Smooth muscle cell (in vitro differentiated cells): ENCODE results near the gene RAB40C. TPM values are rescaled to one million over a fixed set of nuclear protein-coding genes. Genes with fewer than 3 reads are reported as not detected.

ENCODE experiments used
- DNase-seq: peaks from one replicate; lab custom pipeline; 2025; ENCODE audit not compliant: unreplicated experiment; lab: John Stamatoyannopoulos, UW
- H2AFZ ChIP-seq: fragments of 200-600 bp; sonication (generic); 2 replicates; pipeline ENCODE4 v1.6.0; 2016; ENCODE audit warnings: antibody characterized with exemption, low read depth, mild to moderate bottlenecking
- H3F3A ChIP-seq: fragments of 200-600 bp; sonication (generic); 2 replicates; pipeline ENCODE4 v1.6.0; 2017; ENCODE audit warnings: antibody characterized with exemption, low read depth
- H3K27ac ChIP-seq: fragments of 200-600 bp; sonication (generic); 2 replicates; pipeline ENCODE4 v1.5.1; 2016; ENCODE audit warnings: low read depth, mild to moderate bottlenecking
- H3K27me3 ChIP-seq: fragments of 200-600 bp; sonication (generic); 2 replicates; pipeline ENCODE4 v1.6.1; 2016; ENCODE audit warnings: low read depth, mild to moderate bottlenecking
- H3K36me3 ChIP-seq: fragments of 200-600 bp; sonication (generic); 2 replicates; pipeline ENCODE4 v1.5.1; 2016; ENCODE audit warnings: low read depth
- H3K4me1 ChIP-seq: fragments of 200-600 bp; sonication (generic); 2 replicates; pipeline ENCODE4 v1.5.1; 2016; ENCODE audit warnings: low read depth
- H3K4me2 ChIP-seq: fragments of 200-600 bp; sonication (generic); 2 replicates; pipeline ENCODE4 v1.6.0; 2016; ENCODE audit warnings: mild to moderate bottlenecking
- H3K4me3 ChIP-seq: fragments of 200-600 bp; sonication (generic); 2 replicates; pipeline ENCODE4 v1.5.1; 2016; ENCODE audit warnings: mild to moderate bottlenecking
- H3K79me2 ChIP-seq: fragments of 200-600 bp; sonication (generic); 2 replicates; pipeline ENCODE4 v1.6.0; 2016; ENCODE audit warnings: low read depth, mild to moderate bottlenecking
- H3K9ac ChIP-seq: fragments of 200-600 bp; sonication (generic); 2 replicates; pipeline ENCODE4 v1.6.0; 2016; ENCODE audit warnings: low read depth
- H3K9me3 ChIP-seq: fragments of 200-600 bp; sonication (generic); replicated peaks from 2 replicates; pipeline ENCODE4 v1.5.1; 2016; ENCODE audit warnings: low read depth
- H4K20me1 ChIP-seq: fragments of 200-600 bp; sonication (generic); 2 replicates; pipeline ENCODE4 v1.6.0; 2016; ENCODE audit warnings: low read depth
- CTCF ChIP-seq: fragments of 200-600 bp; sonication (generic); IDR thresholded peaks from 2 replicates; pipeline ENCODE4 v1.5.1; 2017; ENCODE audit warnings: borderline replicate concordance, mild to moderate bottlenecking, antibody characterized with exemption; ENCODE audit not compliant: insufficient read depth, poor library complexity, severe bottlenecking
- WGBS: methylation state at CpG from one replicate; pipeline ENCODE4 v1.1.7; 2016; ENCODE audit warnings: low lambda C conversion rate; 5-methylcytosine and 5-hydroxymethylcytosine counted together
- polyA plus RNA-seq: library from polyadenylated mRNA; unstranded; fragments of >200 nt; fragmentation: Nextera tagmentation; extraction: Ambion mirVana; gene quantifications from 2 replicates; pipeline ENCODE4 v1.2.1, GENCODE V29; 2016
- total RNA-seq: library from RNA; depleted of rRNA; stranded (reverse); fragments of >200 nt; gene quantifications from 2 replicates; pipeline ENCODE4 v1.2.3, GENCODE V29; 2014

Gene RAB40C
- total and polyA plus RNA-seq, 2 experiments from 2014 or later: 21.2 to 28.3 TPM

- no peak for TF ChIP-seq CTCF
- Histone ChIP-seq H3K9me3 (no peaks in the 10 kb centered on the region), H3K27ac (no peak overlapping the region), H2AFZ (no peak overlapping the region), H3K36me3 (no peaks in the 10 kb centered on the region), H3K27me3 (no peaks in the 10 kb centered on the region), H3K4me3 (no peak overlapping the region), H3K4me2 (no peak overlapping the region), H3F3A (no peaks in the 10 kb centered on the region), H3K79me2 (peaks cover 3% of the 10 kb centered on the region), H3K4me1 (peaks cover 6% of the 10 kb centered on the region), H3K9ac (no peak overlapping the region), H4K20me1 (peaks cover 73% of the 10 kb centered on the region)
- DNase-seq: no peak
- WGBS: 94% methylated on average over 16 of the region's 16 CpGs
Measured at GRCh38 chr16:617855-618254, 28.0 kb downstream of the RAB40C start.

DNA sequence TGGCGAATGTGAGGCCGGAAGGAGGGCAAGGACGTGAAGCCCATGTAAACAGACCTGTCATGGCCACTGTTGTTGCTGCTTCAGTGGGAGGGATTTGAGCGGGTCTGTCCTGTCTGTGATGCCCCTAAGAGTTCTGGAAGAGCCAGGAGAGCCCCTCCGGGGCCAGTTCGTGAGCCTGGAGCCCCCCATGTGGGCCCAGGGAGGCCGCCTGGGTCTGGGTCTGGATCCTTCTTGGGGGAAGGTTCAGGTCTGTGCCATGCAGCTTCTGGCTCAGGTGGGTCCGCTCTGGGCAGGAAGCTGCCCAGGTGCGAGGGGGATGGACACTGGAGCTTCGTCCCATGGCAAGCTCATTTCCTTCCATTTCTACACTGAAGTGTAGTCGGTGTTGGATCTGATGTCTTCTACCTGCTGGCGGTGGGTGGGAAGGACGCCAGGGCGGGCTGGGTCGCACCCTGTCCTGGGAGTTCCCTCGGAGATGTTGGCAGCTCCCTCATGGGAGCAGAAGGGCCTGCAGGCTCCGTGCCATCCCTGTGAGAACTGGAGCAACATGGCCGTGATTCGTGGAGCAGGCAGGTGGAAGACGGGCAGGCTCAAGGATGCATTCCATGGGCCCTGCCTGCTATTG is 29.7 kb downstream of the RAB40C start:
- no peak for TF ChIP-seq CTCF
- peaks cover 62% of the 10 kb centered on the region for H4K20me1 ChIP-seq
- H3K9me3 ChIP-seq: no peaks in the 10 kb centered on the region
- no peaks in the 10 kb centered on the region for H3K36me3 ChIP-seq
- H2AFZ ChIP-seq: no peak overlapping the region
- H3K4me2 ChIP-seq: no peak overlapping the region
- WGBS: 94% methylated on average over 20 of the region's 20 CpGs
- peaks cover 6% of the 10 kb centered on the region for H3K4me1 ChIP-seq
- no peak for DNase-seq
- H3F3A ChIP-seq: no peaks in the 10 kb centered on the region
- H3K27me3 ChIP-seq: no peaks in the 10 kb centered on the region
- H3K79me2 ChIP-seq: peaks cover 3% of the 10 kb centered on the region
- no peak overlapping the region for H3K4me3 ChIP-seq
- no peak overlapping the region for H3K9ac ChIP-seq
- H3K27ac ChIP-seq: no peak overlapping the region

- H3K9ac ChIP-seq: no peak overlapping the region
- no peak for DNase-seq
- peaks cover 3% of the 10 kb centered on the region for H3K79me2 ChIP-seq
- no peaks in the 10 kb centered on the region for H3K36me3 ChIP-seq
- no peak overlapping the region for H3K4me3 ChIP-seq
- no peak for TF ChIP-seq CTCF
- H3K27ac ChIP-seq: no peak overlapping the region
- peaks cover 49% of the 10 kb centered on the region for H4K20me1 ChIP-seq
- H3F3A ChIP-seq: no peaks in the 10 kb centered on the region
- H3K9me3 ChIP-seq: no peaks in the 10 kb centered on the region
- 93% methylated on average over 26 of the region's 41 CpGs for whole genome bisulfite sequencing
- H3K4me1 ChIP-seq: peaks cover 6% of the 10 kb centered on the region
- no peaks in the 10 kb centered on the region for H3K27me3 ChIP-seq
- H3K4me2 ChIP-seq: no peak overlapping the region
- H2AFZ ChIP-seq: no peak overlapping the region
Measured at GRCh38 chr16:620700-621525, 31.0 kb downstream of the RAB40C start.
